ENCODE data around the gene AATK.

The AATK gene

DNA sequence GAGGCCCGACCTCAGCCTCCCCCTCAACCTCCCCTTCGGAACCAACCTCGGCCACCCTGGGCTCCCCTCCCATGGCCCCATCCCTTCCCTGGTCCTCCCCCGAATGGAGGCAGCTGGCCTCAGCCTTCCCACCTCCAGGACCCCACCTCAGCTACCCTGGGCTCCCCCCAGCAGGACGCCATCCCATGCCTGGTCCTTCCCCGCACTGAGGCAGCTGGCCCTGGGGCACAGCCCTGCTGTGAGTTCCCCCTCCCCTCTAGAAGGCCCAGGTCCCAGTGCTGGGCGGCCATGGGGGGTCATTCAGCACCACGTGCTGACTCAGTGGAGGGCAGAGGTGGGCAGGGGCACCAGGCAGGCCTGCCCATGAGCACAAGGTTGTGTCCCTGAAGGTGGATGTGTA, 29.7 kb downstream of the AATK start:
- peaks cover 2% of the 10 kb centered on the region for H3K36me3 Mint-ChIP-seq (ENCODE audit: insufficient read depth)
- H3K4me1 Mint-ChIP-seq, result no peaks in the 10 kb centered on the region
- no peak overlapping the region for H3K4me3 Mint-ChIP-seq
- peaks cover under 1% of the 10 kb centered on the region for H3K27me3 Mint-ChIP-seq
- H3K9me3 Mint-ChIP-seq, result no peaks in the 10 kb centered on the region
- ATAC-seq (replicated peaks; ENCODE audit: extremely low read depth, poor library complexity, severe bottlenecking) (no peak), DNase-seq (ENCODE audit: low spot score in 2 of 2) (no peak)
- H3K27ac Mint-ChIP-seq (ENCODE audit: low read depth), result no peak overlapping the region

DNA sequence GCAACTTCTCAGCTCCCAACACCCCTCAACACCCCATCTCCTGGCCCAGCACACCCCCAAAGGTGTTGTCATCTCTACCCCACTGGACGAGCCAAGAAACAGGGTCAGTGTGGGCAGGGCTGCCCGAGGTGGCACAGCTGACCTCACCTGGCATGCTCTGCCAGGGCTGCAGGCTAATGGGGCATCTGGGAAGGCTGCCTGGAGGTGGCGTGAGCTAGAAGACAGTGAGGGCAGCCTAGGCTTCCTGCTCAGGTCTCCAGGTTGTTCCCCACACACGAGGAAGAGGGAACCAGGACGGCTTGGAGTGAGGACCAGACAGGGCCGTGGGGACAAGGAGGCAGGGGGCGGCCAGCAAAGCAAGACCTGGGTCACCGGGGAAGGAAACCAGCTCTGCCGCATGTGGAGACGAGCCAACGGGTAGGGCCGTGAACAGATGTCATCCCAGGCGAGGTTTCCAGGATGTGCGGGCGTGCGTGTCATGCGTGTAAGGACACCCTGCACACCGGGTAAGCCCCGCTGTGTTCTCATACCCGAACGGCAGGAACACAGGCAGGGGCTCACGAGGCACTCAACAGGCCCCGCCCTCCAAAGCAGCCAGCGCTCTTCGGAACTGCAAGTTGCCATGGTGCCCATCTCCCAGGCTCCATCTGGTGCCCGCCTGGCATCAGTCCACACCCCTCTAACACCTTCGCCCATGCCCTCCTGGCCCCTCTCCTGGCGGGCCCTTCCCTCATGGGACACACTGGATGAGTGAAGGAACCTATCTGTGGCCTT, 30.3 kb downstream of the AATK start:
- Mint-ChIP-seq H3K4me1 (no peaks in the 10 kb centered on the region), H3K4me3 (no peak overlapping the region), H3K36me3 (ENCODE audit: insufficient read depth) (peaks cover 2% of the 10 kb centered on the region), H3K9me3 (no peaks in the 10 kb centered on the region), H3K27me3 (no peaks in the 10 kb centered on the region), H3K27ac (ENCODE audit: low read depth) (no peak overlapping the region)
- DNase-seq (ENCODE audit: low spot score in 2 of 2) (no peak), ATAC-seq (replicated peaks; ENCODE audit: extremely low read depth, poor library complexity, severe bottlenecking) (no peak)

DNA sequence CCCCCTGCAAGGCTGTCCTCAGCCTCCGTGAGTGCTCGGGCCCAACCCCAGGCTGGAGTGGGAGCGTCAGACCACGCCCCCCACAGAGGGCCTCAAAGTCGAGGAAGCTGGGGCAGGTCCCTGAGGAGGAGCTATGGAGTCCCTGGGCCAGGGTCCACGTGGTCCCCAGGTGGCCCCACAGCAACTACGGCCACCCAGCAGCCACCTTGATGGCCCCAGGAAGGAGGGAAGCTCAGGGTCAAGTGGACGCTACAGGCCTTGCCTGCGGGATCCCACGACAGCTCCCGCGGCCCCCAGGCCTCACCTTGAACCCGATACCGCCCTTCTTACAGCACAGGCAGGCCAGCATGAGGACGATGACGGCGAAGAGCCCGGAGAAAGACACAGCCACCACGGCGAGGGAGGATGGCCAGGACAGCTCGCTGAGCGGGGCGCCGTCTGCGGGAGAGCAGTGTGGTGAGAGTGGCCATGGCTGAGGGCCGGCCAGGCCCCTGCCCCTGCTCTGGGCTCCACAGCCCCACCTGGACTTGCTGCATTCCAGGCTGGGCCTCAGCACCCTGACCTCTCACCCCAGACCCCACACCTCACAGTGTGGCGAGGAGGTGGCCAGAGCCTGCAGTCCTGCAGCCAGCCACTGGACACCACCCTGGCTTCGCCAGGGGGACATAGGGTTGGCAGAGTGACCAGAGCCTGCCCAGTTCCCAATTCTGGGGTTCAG, 31.8 kb downstream of the AATK start:
- Mint-ChIP-seq H3K4me3 (no peak overlapping the region), H3K36me3 (ENCODE audit: insufficient read depth) (peaks cover 2% of the 10 kb centered on the region), H3K27ac (ENCODE audit: low read depth) (no peak overlapping the region), H3K27me3 (no peaks in the 10 kb centered on the region), H3K9me3 (no peaks in the 10 kb centered on the region), H3K4me1 (no peaks in the 10 kb centered on the region)
- DNase-seq (ENCODE audit: low spot score in 2 of 2) (no peak), ATAC-seq (replicated peaks; ENCODE audit: extremely low read depth, poor library complexity, severe bottlenecking) (no peak)

DNA sequence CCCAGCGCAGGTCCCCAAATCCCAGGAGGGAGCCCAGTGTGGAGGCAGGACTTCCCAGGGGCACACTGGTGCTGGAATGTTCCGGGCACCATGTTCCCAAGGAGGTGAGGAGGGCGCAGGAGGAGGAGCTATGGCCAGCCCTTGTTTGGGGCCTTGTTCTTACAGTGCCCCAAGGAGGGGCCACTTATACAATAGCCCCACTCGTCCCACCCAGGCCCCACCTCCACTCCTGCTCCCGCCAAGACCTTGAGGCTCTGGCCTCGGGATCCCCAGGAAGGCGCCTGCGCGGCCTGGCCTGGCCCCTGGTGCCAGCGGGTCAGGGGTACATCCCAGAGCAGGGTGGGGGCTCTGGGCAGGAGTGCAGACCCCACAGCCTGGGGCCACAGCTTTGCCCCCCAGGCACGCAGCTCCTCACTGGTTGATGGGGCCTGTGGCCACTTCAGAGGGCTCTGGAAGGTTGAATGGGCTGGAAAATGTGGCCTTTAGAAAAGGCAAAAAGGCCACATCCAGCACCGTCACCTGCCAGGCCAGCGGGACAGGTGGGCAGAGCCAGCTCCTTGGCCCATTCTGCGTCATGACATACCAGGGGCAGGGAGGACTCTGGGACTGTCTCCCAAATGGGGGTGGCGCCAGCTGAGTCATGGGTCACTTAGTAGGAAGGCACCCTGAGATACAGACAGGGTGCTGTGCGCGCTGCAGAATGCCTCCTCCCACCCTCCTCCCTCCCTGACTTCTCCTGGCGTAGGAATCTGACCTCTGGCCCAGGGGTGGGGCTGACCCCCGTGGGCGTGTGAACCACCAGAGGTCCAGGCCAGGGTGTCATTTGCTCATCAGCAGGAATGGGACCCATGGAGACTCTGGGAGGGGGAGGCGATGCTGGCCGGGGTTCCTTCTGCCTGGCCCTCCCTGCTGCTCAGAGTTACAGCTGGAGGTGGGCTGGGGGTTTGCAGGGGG, 33.0 kb downstream of the AATK start:
- no peak overlapping the region for H3K4me3 Mint-ChIP-seq
- no peaks in the 10 kb centered on the region for H3K4me1 Mint-ChIP-seq
- H3K9me3 Mint-ChIP-seq, result no peaks in the 10 kb centered on the region
- DNase-seq (ENCODE audit: low spot score in 2 of 2) (no peak), ATAC-seq (replicated peaks; ENCODE audit: extremely low read depth, poor library complexity, severe bottlenecking) (no peak)
- H3K36me3 Mint-ChIP-seq (ENCODE audit: insufficient read depth), result no peaks in the 10 kb centered on the region
- no peak overlapping the region for H3K27ac Mint-ChIP-seq (ENCODE audit: low read depth)
- no peaks in the 10 kb centered on the region for H3K27me3 Mint-ChIP-seq

DNA sequence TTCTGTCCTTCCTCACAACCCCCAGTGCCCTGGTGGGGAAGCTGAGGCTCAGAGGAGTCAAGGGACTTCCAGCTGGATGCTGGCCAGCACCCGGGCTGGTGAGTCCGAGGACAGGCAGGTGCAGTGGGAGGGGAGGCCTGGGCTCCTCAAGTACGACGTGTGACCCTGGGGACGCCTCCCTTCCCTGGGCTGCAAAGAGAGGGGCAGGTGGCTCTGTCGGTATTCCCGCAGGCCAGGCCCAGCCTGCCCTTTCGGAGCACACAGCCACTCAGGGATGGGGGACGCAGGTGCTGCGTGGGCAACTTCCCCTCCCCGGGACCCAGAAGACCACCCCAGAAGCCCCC, 33.9 kb downstream of the AATK start:
- Mint-ChIP-seq H3K36me3 (ENCODE audit: insufficient read depth) (no peaks in the 10 kb centered on the region), H3K4me3 (no peak overlapping the region), H3K27me3 (no peaks in the 10 kb centered on the region), H3K4me1 (no peaks in the 10 kb centered on the region), H3K27ac (ENCODE audit: low read depth) (no peak overlapping the region), H3K9me3 (no peaks in the 10 kb centered on the region)
- ATAC-seq (replicated peaks; ENCODE audit: extremely low read depth, poor library complexity, severe bottlenecking) (no peak), DNase-seq (ENCODE audit: low spot score in 2 of 2) (no peak)

DNA sequence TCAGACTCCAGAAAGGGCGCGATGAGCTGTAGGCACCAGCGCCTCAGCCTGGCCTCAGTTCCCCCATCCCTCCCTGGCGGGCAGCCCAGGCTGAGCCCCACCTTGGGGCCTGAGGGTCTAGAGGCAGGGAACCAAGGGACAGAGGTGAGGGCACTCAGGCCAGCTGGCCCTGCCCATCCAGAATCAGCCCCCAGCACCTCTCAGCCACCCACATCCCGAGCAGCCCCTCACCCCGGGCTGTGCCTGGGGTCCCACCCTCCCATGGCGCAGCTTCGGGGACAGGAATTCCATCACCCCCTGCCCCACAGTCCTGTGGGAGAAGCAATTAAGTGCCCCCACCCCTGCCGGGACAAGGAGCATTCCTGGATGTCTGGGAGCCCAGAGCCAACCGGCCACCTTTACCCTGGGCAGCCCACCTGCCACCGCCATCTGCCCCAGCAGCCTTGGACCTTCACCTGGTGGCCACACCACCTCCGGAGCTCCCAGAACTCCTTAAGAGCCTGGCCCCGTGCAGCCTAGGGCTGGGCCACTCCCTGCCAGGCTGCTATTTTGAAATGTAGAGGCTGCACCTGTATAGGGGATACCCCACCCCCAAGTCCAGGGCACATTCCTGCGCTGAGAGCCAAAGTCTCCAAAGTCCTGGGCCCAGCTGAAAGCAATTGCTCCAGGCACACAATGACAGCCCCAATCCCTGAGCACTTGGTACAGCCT, 34.4 kb downstream of the AATK start:
- Mint-ChIP-seq H3K4me3 (no peak overlapping the region), H3K4me1 (no peaks in the 10 kb centered on the region), H3K9me3 (no peaks in the 10 kb centered on the region), H3K36me3 (ENCODE audit: insufficient read depth) (no peaks in the 10 kb centered on the region), H3K27me3 (no peaks in the 10 kb centered on the region), H3K27ac (ENCODE audit: low read depth) (no peak overlapping the region)
- ATAC-seq (replicated peaks; ENCODE audit: extremely low read depth, poor library complexity, severe bottlenecking), result no peak
- DNase-seq (ENCODE audit: low spot score in 2 of 2), result no peak

DNA sequence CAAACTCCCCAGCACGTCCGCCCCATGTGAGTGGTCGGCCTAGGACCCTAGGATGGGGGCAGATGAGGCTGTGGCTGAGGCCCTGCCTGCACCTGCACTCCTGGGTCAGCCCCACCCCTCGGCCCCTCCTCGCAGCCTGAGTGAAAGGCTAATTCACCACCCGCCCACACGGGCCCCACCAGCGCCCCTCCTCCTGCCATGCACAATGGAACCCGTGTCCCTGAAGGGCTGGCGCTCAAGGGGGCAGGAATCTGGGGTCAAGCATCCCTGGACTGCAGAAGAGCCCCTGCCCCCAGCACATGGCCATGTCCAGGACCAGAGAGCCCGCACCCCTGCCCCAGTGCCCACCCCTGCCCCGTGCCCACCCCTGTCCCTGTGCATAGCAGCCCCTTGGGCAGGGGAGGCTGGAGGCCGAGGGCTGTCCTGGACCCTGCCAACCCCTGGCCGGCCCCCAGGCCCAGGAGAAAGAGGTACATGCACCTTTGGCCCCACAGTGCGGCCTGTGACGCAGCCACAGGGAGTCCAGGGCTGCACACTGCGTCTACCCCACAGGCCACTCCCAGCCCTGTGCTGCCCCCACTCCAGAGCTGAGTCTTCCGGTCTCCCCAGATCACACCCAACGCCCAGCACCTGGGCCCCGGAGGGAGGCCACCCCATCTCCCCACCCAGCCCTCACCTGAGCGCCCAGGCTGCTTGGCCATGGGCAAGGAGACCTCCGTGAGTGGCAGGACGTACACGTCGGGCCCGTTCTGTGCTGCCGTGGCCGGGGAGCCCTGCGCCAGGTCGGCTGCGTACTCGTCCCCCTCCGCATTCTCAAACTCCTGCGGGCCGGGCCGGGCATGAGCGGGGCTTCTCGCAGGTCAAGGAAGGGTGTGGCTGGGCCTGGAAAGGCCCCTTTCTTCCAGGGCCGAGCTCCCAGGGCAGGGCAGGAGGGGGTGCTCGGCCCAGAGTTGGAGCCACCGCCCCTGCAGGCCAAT, 35.3 kb downstream of the AATK start:
- no peaks in the 10 kb centered on the region for H3K27me3 Mint-ChIP-seq
- no peaks in the 10 kb centered on the region for H3K36me3 Mint-ChIP-seq (ENCODE audit: insufficient read depth)
- no peaks in the 10 kb centered on the region for H3K4me1 Mint-ChIP-seq
- ATAC-seq (replicated peaks; ENCODE audit: extremely low read depth, poor library complexity, severe bottlenecking), result no peak
- no peak overlapping the region for H3K4me3 Mint-ChIP-seq
- no peaks in the 10 kb centered on the region for H3K9me3 Mint-ChIP-seq
- DNase-seq (ENCODE audit: low spot score in 2 of 2), result no peak
- H3K27ac Mint-ChIP-seq (ENCODE audit: low read depth), result no peak overlapping the region

DNA sequence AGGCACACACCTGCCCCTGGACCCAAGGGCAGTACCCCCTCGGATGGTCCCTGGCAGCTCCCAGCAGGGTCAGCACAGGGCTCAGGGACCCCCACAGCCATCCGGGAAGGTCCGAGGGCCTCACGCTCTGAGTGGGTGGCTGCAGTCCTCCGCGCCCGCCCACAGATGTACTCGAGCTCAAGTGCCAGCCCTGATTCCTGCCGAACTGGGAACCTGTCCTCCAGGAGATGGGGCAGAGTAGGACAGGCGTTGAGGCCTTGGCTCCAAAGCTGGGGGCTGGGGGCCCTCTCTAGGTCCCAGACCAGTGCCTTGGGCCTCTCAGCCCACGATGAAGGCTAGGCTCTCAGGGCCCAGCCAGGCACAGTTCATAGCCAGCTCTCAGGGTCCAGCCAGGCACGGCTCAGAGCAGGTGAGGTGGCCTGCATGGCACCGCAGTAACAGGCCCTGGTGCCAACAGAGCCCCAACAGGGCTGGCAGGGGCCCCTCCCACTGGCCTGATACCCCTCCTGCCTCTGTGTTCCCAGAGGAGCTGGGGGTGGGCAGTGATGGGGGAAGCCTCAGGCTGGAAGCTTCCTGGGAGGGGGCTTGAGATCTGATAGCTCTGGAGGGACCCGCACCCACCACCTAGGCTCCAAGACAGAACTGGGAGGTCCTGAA, 36.2 kb downstream of the AATK start:
- Mint-ChIP-seq H3K36me3 (ENCODE audit: insufficient read depth) (no peaks in the 10 kb centered on the region), H3K27ac (ENCODE audit: low read depth) (no peak overlapping the region), H3K27me3 (no peaks in the 10 kb centered on the region), H3K4me3 (no peak overlapping the region), H3K9me3 (no peaks in the 10 kb centered on the region), H3K4me1 (no peaks in the 10 kb centered on the region)
- DNase-seq (ENCODE audit: low spot score in 2 of 2) (no peak), ATAC-seq (replicated peaks; ENCODE audit: extremely low read depth, poor library complexity, severe bottlenecking) (no peak)

DNA sequence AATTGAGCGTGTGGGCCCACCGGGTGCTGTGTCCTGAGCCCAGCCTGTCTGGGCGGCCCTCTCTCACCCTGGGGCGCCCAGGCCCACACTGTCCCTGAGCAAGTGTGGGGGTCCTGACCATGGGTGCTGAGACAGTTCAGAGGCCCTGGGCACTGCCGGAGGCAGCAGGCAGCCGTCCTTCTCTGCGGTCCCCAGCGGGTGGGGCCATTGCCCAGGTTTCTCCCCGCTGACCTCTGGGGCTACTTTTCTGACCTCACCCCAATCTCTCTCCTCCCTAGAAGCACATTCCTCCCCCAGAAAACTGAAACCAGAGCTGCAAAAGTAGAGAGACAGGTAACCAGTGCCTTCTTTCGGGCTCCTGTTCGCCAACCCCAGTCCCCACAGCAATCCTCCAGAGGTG, 36.7 kb downstream of the AATK start:
- ATAC-seq (replicated peaks; ENCODE audit: extremely low read depth, poor library complexity, severe bottlenecking), result no peak
- H3K27ac Mint-ChIP-seq (ENCODE audit: low read depth), result no peak overlapping the region
- no peaks in the 10 kb centered on the region for H3K9me3 Mint-ChIP-seq

DNA sequence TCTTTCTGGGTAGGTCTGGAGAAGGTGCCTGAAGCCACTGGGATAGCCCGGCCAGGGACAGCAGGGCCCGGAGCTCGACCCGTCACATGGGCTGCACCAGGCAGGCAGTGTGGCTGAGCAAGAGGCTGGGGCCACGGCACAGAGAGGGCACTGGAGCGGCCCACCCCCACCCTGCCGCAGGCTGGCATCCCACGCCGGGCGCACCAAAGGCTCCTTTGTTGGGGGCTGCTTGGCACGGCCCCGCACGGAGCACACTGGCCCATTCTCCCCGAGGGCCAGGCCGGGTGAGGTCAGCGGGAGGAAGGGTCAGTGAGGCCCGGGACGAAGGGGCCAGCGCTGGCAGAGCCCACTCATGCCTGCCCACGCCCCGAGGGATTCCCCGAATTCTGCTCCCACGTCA, 37.2 kb downstream of the AATK start:
- Mint-ChIP-seq H3K4me3 (no peak overlapping the region), H3K4me1 (no peaks in the 10 kb centered on the region), H3K27me3 (no peaks in the 10 kb centered on the region), H3K36me3 (ENCODE audit: insufficient read depth) (no peaks in the 10 kb centered on the region), H3K9me3 (no peaks in the 10 kb centered on the region), H3K27ac (ENCODE audit: low read depth) (no peak overlapping the region)
- no peak for DNase-seq (ENCODE audit: low spot score in 2 of 2)
- no peak for ATAC-seq (replicated peaks; ENCODE audit: extremely low read depth, poor library complexity, severe bottlenecking)

More for the DNA sequence above, 36.7 kb downstream of the AATK start:
- DNase-seq (ENCODE audit: low spot score in 2 of 2), result no peak
- Mint-ChIP-seq H3K36me3 (ENCODE audit: insufficient read depth) (no peaks in the 10 kb centered on the region), H3K27me3 (no peaks in the 10 kb centered on the region), H3K4me1 (no peaks in the 10 kb centered on the region), H3K4me3 (no peak overlapping the region)

DNA sequence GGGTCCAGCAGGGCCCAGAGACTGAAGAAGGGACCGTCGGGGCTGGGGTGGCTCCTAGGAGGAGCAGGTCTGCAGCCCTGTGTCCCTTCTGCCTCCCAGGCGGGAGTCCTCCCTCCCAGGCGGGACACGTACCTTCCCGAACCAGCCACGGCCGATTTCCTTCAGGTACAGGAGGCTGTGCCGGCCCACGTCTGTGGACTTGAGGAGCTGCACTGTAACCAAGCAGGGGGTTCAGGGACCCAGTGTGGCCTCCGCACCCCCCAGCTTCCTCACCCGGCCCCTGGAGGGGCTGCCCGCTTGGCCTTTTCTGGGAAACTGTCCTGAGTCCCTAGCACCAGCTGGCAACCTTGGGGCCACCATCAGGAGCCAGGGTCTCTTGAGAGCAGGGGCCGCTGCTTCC, 37.7 kb downstream of the AATK start:
- Mint-ChIP-seq H3K27me3 (no peaks in the 10 kb centered on the region), H3K36me3 (ENCODE audit: insufficient read depth) (no peaks in the 10 kb centered on the region), H3K4me1 (no peaks in the 10 kb centered on the region), H3K27ac (ENCODE audit: low read depth) (no peak overlapping the region), H3K9me3 (no peaks in the 10 kb centered on the region), H3K4me3 (no peak overlapping the region)
- ATAC-seq (replicated peaks; ENCODE audit: extremely low read depth, poor library complexity, severe bottlenecking) (no peak), DNase-seq (ENCODE audit: low spot score in 2 of 2) (no peak)
